ENCODE data around the gene PDE6G. TPM values are rescaled to one million over a fixed set of nuclear protein-coding genes. Genes with fewer than 3 reads are reported as not detected.

The PDE6G gene
- total and polyA plus RNA-seq, 2 of the 13 experiments (the other 11 are each of a cell fraction or from before 2014, with no cell fraction given): 1.4 to 6.7 TPM

- 0 out of 2 replicates have a peak, but pooled peaks have one; percentile 39 for TF ChIP-seq ZNF253 (CRISPR knock-in tag; IDR thresholded peaks at IDR 0.05; ENCODE audit: borderline replicate concordance)
- TF ChIP-seq ATF6 (CRISPR knock-in tag; conservative IDR thresholded peaks at IDR 0.05): no peak
- TF ChIP-seq E2F1 (CRISPR knock-in tag; IDR thresholded peaks at IDR 0.05): peak; percentile 79
- peak; percentile 79; the same call in 1 of the 2 replicates for TF ChIP-seq FUBP1 (CRISPR knock-in tag; IDR thresholded peaks at IDR 0.05; ENCODE audit: borderline replicate concordance)
- peak; percentile 18; the same call in 1 of the 2 replicates for TF ChIP-seq ZSCAN9 (CRISPR knock-in tag; IDR thresholded peaks at IDR 0.05; ENCODE audit: borderline replicate concordance)
- TF ChIP-seq ZBTB42 (CRISPR knock-in tag; IDR thresholded peaks at IDR 0.05): 0 out of 2 replicates have a peak, but pooled peaks have one; percentile 60
- peak; percentile 70 for TF ChIP-seq HOXD1 (CRISPR knock-in tag; IDR thresholded peaks at IDR 0.05)
- TF ChIP-seq MYC (CRISPR knock-in tag; IDR thresholded peaks at IDR 0.05; ENCODE audit: borderline replicate concordance): peak; percentile 93
- TF ChIP-seq FOXO1 (CRISPR knock-in tag; IDR thresholded peaks at IDR 0.05): peak; percentile 16; the same call in 1 of the 2 replicates
- TF ChIP-seq POLR2G (IDR thresholded peaks at IDR 0.05; ENCODE audit: low read depth, low read length): peak; percentile 98
- peak; percentile 79; the same call in 1 of the 2 replicates for TF ChIP-seq MXD4 (CRISPR knock-in tag; IDR thresholded peaks at IDR 0.05)
- no peak for TF ChIP-seq ZFP41 (CRISPR knock-in tag; IDR thresholded peaks at IDR 0.05; ENCODE audit: borderline replicate concordance)
- peak; percentile 98 for TF ChIP-seq PBX3 (CRISPR knock-in tag; IDR thresholded peaks at IDR 0.05; ENCODE audit: borderline replicate concordance)
- no peak for TF ChIP-seq NBN (conservative IDR thresholded peaks at IDR 0.05)
- TF ChIP-seq SYNCRIP (IDR thresholded peaks at IDR 0.05; ENCODE audit: insufficient read depth, low read depth, low read length): no peak
- peak; percentile 80 for TF ChIP-seq PHF5A (CRISPR knock-in tag; IDR thresholded peaks at IDR 0.05; ENCODE audit: low read depth, unreplicated experiment)
- TF ChIP-seq SCMH1 (CRISPR knock-in tag; IDR thresholded peaks at IDR 0.05; ENCODE audit: borderline replicate concordance): no peak
- TF ChIP-seq BRF2 (CRISPR knock-in tag; IDR thresholded peaks at IDR 0.05): 0 out of 2 replicates have a peak, but pooled peaks have one; percentile 80
- peak; percentile 56 for TF ChIP-seq HNRNPLL (IDR thresholded peaks at IDR 0.05; ENCODE audit: low read depth, low read length, poor library complexity, severe bottlenecking)
Measured at GRCh38 chr17:81666342-81667191, 10.2 kb upstream of the PDE6G start, which contains the start of the genes CCDC137 and OXLD1 (continued).
